Astrocyte of the hippocampus (primary cell): ENCODE data around the gene DDX1.
"Not testable (repeated sequence)": the region's sequence is repeated elsewhere in the genome, so short reads cannot be mapped to it uniquely, and the experiment has no call there.

Experiments
- DNase-seq: peaks from one replicate; pipeline ENCODE4 v3.0.0; 2011; ENCODE audit warnings: low read depth, low spot score

Gene DDX1

GRCh38 chr2:15616850-15617777 is 25.4 kb downstream of the DDX1 start:
- no peak for DNase-seq

DNA sequence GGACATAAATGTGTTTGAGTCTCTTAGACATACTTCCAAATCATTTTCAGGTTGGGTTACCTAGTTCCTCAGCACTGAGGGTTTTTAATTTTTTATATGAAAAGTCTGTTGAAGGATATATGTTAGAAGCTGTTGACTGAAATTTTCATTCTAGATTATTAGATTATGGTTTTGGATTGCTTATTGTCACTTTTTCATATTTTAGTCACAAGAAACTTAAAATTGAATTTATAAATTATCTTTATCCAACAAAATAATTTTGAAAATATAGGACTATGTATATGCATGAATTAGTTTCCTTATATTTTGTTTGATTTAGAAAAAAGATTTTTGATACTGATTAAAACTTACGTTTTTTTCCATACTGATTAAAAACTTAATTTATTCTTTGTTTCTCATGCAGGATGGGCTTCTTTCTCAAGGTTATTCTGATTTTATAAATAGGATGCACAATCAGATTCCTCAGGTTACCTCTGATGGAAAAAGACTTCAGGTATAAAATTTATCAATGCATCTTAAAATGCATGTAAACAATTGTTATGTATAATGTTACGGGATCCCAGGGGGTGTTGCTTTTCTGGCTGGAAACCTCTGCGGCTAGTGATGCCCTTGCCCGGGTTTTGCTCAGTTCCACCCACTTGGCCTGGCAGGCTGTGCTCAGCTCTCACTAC is 26.2 kb downstream of the DDX1 start:
- no peak for DNase-seq

GRCh38 chr2:15618449-15618855 is 26.8 kb downstream of the DDX1 start:
- DNase-seq = no peak

- DNase-seq = no peak
Observed at GRCh38 chr2:15619076-15619475, 27.4 kb downstream of the DDX1 start.

DNA sequence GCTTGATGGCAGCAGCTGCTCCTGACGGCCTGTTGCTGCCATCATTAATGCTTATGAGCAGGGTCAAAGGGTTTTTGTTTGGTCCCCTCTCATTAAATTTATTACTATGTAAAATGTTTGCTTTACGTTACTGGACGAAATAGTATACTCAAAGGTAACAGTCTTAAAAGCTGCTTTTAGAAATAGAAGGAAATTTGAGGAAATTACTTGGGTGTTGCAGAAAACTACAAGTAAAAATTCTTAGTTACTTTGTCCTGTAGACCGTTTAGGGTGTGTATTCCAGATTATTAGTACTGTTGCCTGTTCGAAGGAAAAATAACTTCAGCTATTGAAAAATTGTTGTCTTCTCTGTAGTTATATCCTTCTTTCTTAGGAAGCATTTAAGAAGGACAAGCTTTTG is 27.8 kb downstream of the DDX1 start:
- no peak for DNase-seq

GRCh38 chr2:15619938-15620337 is 28.3 kb downstream of the DDX1 start:
- no peak for DNase-seq

DNA sequence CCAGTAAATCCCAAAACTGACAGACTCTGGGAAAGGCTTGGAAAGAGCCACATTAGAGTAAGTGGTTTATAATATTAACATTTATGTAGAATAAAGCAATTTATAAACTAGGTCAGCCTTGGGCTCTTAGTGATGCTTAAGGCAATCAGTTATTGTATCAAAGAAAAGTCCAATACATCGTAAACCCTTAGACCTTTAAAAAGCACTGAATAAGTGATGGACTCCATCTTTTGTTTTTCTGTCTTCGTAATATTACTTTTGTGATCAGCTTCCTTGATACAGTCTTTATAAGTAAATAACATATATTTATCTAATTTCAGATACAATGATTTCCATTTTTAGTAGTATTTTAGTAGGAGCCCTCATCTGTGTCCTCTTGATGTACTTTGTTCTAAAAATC is 28.7 kb downstream of the DDX1 start:
- DNase-seq = no peak

DNA sequence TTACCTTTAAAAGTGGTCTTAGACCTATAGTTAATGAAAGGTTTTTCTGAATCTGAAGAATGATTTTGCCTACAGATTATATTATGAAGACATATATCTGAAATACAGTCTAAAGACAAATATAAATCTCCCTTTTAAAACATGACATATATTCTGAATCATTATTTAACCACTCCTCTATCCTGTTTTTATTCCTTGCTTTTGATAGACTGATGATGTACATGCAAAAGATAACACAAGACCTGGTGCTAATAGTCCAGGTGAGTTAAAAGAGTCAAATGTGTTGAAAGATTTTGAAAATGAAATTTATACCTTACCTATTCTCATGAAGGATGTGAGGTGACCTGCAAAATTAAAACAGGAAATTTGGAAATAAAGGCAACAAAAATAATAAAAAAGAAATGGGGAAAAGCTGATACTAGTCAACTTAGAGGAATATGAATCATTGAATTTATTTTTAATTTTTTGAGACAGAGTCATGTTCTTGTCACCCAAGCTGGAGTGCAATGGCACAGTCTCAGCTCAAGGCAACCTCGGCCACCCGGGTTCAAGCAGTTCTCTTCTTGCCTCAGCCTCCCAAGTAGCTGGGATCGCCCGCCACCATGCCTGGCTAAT is 29.3 kb downstream of the DDX1 start:
- DNase-seq = no peak

- not testable (repeated sequence) for DNase-seq
Observed at GRCh38 chr2:15621472-15621870, 29.8 kb downstream of the DDX1 start.

- DNase-seq = no peak
Observed at GRCh38 chr2:15622214-15622613, 30.5 kb downstream of the DDX1 start.

GRCh38 chr2:15622614-15623480 is 31.2 kb downstream of the DDX1 start:
- no peak for DNase-seq

DNA sequence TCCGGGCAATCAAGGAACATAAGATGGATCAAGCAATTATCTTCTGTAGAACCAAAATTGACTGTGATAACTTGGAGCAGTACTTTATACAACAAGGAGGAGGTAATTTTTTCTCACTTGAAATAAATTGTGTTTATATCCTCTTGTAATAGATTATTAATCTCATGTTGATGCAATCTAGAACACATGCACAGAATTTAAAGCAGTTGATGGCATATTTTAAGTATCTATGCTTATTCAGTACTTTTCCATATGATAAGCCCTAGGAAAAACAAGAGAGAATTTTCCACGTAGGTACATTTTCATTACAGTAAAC is 31.8 kb downstream of the DDX1 start:
- no peak for DNase-seq

DNA sequence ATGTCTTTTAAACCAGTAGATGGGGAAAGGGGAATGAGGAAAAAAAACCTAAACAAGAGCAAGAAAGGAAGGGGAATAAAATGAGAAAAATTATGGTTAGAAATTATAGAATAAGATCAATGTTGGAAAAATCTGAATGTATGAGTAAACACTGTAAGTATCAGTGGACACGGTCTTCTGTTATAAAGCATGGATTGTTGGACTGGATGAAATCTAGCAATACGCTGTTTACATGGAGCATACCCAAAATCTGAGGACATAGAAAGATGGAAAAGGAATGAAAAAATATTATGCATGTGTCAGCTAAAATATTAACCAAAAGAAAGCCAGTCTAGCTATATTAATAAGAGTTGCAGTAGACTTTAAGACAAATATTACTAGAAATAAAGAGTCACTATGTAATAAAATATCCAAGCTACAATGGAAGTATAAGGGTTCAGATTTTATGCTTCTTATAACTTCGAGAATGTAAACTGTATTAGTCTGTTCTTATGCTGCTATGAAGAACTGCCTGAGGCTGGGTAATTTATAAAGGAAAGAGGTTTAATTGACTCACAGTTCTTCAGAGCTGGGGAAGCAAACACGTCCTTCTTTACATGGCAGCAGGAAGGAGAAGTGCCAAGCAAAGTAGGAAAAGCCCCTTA is 32.4 kb downstream of the DDX1 start:
- DNase-seq = no peak

- DNase-seq = no peak
Observed at GRCh38 chr2:15624903-15625302, 33.2 kb downstream of the DDX1 start.

- no peak for DNase-seq
Observed at GRCh38 chr2:15625344-15626036, 33.8 kb downstream of the DDX1 start.

DNA sequence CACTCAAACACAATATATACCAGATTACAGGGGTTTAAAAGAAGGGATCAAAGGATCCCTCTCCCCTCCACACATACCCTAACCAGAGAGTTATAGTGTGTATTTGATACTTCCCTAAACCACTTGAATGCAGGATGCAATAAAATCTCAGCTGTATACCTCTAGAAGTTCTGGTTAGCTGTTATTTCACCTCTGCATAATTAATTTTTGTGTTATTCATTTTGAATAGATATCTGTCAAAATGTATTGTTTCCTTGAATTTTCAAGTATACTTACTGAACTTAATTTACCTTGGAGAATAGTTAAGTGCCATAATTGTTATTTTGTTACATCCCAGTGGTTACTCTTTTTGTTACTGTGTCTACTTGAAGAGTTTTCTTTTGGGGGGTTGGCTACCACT is 34.5 kb downstream of the DDX1 start:
- DNase-seq = no peak

GRCh38 chr2:15626967-15627366 is 35.3 kb downstream of the DDX1 start:
- no peak for DNase-seq

GRCh38 chr2:15627817-15628684 is 36.4 kb downstream of the DDX1 start:
- DNase-seq = no peak
